ENCODE results near the gene CNTNAP2.

Gene CNTNAP2

DNA sequence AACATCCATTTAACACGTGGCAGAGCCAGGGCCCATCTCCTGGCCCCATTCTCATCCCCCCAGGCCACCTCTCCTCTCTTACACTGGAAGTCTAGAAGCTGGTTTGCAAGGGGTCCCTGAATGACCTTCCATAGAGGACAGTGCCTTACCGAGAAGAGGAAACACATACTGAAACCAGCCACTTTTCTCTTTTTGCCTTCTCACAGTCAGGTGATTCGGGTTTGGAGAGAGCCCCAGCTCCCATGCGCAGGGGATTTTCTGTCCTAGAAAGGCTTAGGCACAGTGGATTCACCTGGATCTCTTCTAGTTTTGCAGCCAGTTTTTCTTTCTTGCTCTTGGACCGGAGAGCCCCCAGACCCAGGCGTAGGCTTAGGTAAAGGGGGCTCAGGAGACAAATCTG is 2139.8 kb downstream of the CNTNAP2 start:
- H3K27ac ChIP-seq, result no peak overlapping the region
- no peak for TF ChIP-seq CTCF (IDR thresholded peaks at IDR 0.05)
- no peak for DNase-seq (ENCODE audit: low spot score)
- H3K4me3 ChIP-seq, result no peak overlapping the region

- no peak for TF ChIP-seq CTCF (IDR thresholded peaks at IDR 0.05)
- no peak overlapping the region for H3K4me3 ChIP-seq
- no peak overlapping the region for H3K27ac ChIP-seq
- no peak for DNase-seq (ENCODE audit: low spot score)
Measured at GRCh38 chr7:148260599-148260998, 2144.0 kb downstream of the CNTNAP2 start.

DNA sequence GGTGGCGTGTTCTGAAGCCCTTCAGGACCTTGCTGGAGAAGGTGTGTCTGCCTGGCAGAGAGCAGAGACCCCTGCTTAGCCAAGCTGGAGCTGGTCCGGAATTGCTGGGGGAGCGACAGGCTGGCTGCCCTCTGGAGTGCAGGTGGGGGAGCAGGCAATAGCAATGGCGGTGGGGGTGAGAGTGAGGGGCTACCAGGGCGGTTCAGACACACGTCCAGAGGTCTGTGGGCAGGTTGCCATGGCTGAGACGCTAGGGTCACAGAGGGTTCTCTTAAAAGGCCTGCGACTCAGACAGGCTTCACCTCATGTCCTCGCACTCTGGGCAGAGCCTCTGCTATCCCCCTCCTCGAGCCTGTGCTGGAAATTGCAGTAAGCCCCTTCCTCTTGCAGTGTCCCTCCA is 2144.9 kb downstream of the CNTNAP2 start:
- Histone ChIP-seq H3K4me3 (no peak overlapping the region), H3K27ac (no peak overlapping the region)
- no peak for DNase-seq (ENCODE audit: low spot score)
- no peak for TF ChIP-seq CTCF (IDR thresholded peaks at IDR 0.05)

DNA sequence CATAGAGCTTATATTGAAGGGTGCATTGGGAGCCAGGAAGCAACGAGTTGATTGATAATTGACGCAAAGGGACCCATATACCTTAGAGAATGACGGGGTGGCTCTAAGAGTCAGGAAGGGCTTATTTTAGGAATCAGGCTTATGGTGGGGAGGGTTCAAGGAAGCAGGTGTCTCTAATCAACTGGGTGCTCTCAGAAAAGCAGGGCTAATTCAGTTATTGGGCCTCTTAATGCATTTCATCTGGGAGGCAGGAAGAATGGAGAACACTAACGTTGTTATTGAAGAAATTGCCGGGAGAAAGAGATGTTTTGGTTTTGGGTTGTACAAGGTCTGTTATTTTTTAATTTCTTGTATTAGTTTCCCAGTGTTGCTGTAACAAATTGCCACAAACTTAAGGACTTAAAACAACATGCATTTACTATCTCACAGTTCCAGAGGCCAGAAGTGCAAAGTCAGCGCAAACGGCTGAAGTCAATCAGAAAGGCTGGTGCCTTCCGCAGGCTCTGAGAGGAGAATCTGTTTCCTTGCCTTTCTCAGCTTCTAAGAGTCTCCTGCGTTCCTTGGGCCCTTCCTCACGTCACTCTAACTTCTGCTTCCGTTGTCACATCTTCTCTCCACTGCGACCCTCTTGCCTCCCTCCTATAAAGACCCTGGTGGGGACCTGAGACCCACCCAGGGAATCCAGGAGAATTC is 2145.5 kb downstream of the CNTNAP2 start:
- Histone ChIP-seq H3K27ac (no peak overlapping the region), H3K4me3 (peak overlapping the region; percentile 40)
- no peak for DNase-seq (ENCODE audit: low spot score)
- TF ChIP-seq CTCF (IDR thresholded peaks at IDR 0.05), result no peak

GRCh38 chr7:148262721-148263229 is 2146.2 kb downstream of the CNTNAP2 start:
- TF ChIP-seq CTCF (IDR thresholded peaks at IDR 0.05), result peak; percentile 95
- Histone ChIP-seq H3K4me3 (peak overlapping the region; percentile 40), H3K27ac (no peak overlapping the region)
- DNase-seq (ENCODE audit: low spot score), result no peak

GRCh38 chr7:148264933-148265557 is 2148.4 kb downstream of the CNTNAP2 start:
- no peak for TF ChIP-seq CTCF (IDR thresholded peaks at IDR 0.05)
- DNase-seq (ENCODE audit: low spot score), result no peak
- H3K4me3 ChIP-seq, result no peak overlapping the region
- no peak overlapping the region for H3K27ac ChIP-seq

DNA sequence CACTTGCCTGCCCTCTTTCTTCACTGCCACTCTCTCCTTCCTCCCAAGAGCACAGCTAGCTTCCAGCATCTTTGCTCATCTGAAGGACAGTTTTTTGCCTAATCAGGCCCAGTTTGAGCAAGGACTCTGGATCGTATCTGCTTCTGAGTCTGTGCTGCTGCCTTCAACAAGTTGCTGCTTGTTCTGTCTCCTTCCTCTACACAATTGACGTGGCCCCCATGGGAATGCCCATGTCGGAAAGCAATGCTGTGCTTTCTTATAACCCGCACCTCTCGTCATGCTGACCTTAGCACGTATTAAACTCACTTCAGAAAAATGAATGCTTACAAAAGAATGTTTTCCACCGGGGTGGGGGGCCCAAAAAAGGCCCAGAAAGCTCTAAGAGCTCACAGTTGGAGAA is 2149.3 kb downstream of the CNTNAP2 start:
- DNase-seq (ENCODE audit: low spot score), result no peak
- Histone ChIP-seq H3K27ac (no peak overlapping the region), H3K4me3 (no peak overlapping the region)
- no peak for TF ChIP-seq CTCF (IDR thresholded peaks at IDR 0.05)

All from coronary artery (tissue), 2 donors.